GM12878 (cell line): ENCODE data around the gene PHLPP1. TPM values are rescaled to one million over a fixed set of nuclear protein-coding genes. Genes with fewer than 3 reads are reported as not detected.

Experiments used
- ATAC-seq: fragments of 200-7000 bp; cut with Tn5 transposase; 3 replicates; pipeline ENCODE4 v1.9.1; 2020; ENCODE audit warnings: mild to moderate bottlenecking, moderate library complexity
- BruUV-seq: library from RNA; stranded (reverse); fragments of 400-500 nt; replicated peaks from 2 replicates; lab custom pipeline; 2021; lab: Mats Ljungman, UMichigan
- CTCF ChIA-PET: fragments of 300-600 bp; sonication (Branson Sonifier 250); formaldehyde crosslinking; extraction: SDS; loops from one replicate; lab custom pipeline; 2021; ENCODE audit warnings: inconsistent platforms; lab: Yijun Ruan, JAX
- POLR2A ChIA-PET: fragments of 350-600 bp; formaldehyde crosslinking; extraction: SDS; loops from one replicate; lab custom pipeline; 2021; ENCODE audit warnings: inconsistent platforms; lab: Charles Lee
- RAD21 ChIA-PET: fragments of 300-600 bp; sonication (Branson Sonifier 250); formaldehyde crosslinking; loops from one replicate; lab custom pipeline; 2023; ENCODE audit warnings: antibody characterized with exemption; ENCODE audit not compliant: unreplicated experiment; lab: Charles Lee
- SMC1A ChIA-PET: fragments of 300-600 bp; sonication (Branson Sonifier 250); formaldehyde crosslinking; loops from one replicate; lab custom pipeline; 2023; ENCODE audit not compliant: unreplicated experiment, uncharacterized antibody; lab: Charles Lee
- DNase-seq: peaks from one replicate; pipeline ENCODE4 v3.0.0-alpha.2; 2011; ENCODE audit warnings: low read depth, low spot score
- FAIRE-seq: peaks from 3 replicates; lab custom pipeline; 2011; peaks lifted over from hg19 to GRCh38; lab: Jason Lieb, UNC
- H2AFZ ChIP-seq: 2 replicates; pipeline ENCODE4 v1.6.0; 2011; ENCODE audit warnings: low read depth, low read length, control low read depth; ENCODE audit not compliant: control insufficient read depth
- H3K27ac ChIP-seq: 2 replicates; pipeline ENCODE4 v1.5.1; 2011; ENCODE audit warnings: control low read depth; ENCODE audit not compliant: control insufficient read depth, insufficient read depth
- H3K27me3 ChIP-seq, 2 experiments: replicated peaks in 1 of 2; 2 replicates each; pipeline versions ENCODE4 v1.6.0 to v1.6.1; 2011; ENCODE audit warnings: low read length in 1 of 2; ENCODE audit not compliant: control insufficient read depth in 2 of 2, insufficient read depth in 2 of 2
- H3K36me3 ChIP-seq, 2 experiments: 2 replicates each; pipeline ENCODE4 v1.5.1; 2011; ENCODE audit warnings: low read length in 1 of 2; ENCODE audit not compliant: control insufficient read depth in 2 of 2, insufficient read depth in 2 of 2
- H3K4me1 ChIP-seq: 2 replicates; pipeline ENCODE4 v1.6.1; 2011; ENCODE audit warnings: mild to moderate bottlenecking, low read length, moderate library complexity, mixed read lengths; ENCODE audit not compliant: control insufficient read depth, insufficient read depth
- H3K4me2 ChIP-seq: 2 replicates; pipeline ENCODE4 v1.6.0; 2011; ENCODE audit warnings: control low read depth; ENCODE audit not compliant: control insufficient read depth, insufficient read depth
- H3K4me3 ChIP-seq: fragments of 200-600 bp; sonication (generic); 2 replicates; pipeline ENCODE4 v1.5.1; 2016
- H3K79me2 ChIP-seq: 2 replicates; pipeline ENCODE4 v1.6.0; 2011; ENCODE audit warnings: low read length; ENCODE audit not compliant: control insufficient read depth, insufficient read depth
- H3K9ac ChIP-seq: 2 replicates; pipeline ENCODE4 v1.8.0; 2011; ENCODE audit warnings: low read length, control low read depth, mixed read lengths; ENCODE audit not compliant: control insufficient read depth, insufficient read depth
- H3K9me3 ChIP-seq: replicated peaks from 3 replicates; pipeline ENCODE4 v1.5.1; 2011; ENCODE audit warnings: mild to moderate bottlenecking, low read length; ENCODE audit not compliant: control insufficient read depth, insufficient read depth
- H4K20me1 ChIP-seq: 2 replicates; pipeline ENCODE4 v1.6.0; 2011; ENCODE audit not compliant: control insufficient read depth, insufficient read depth
- ASH2L ChIP-seq: fragments of 300-600, 200-600 bp; sonication (generic); IDR thresholded peaks from 2 replicates; pipeline ENCODE4 v1.6.1; 2017; ENCODE audit warnings: low read depth, mild to moderate bottlenecking, borderline replicate concordance
- BCL11A ChIP-seq: IDR thresholded peaks from 2 replicates; pipeline ENCODE4 v1.6.1; 2011; ENCODE audit warnings: low read depth, low read length
- CHD2 ChIP-seq: IDR thresholded peaks from 2 replicates; pipeline ENCODE4 v1.6.1; 2011; ENCODE audit warnings: low read depth, low read length, improper control_type of control experiment, borderline replicate concordance
- CREM ChIP-seq: IDR thresholded peaks from 2 replicates; pipeline ENCODE4 v1.6.1; 2014; ENCODE audit warnings: antibody characterized with exemption, low read depth
- ETV6 ChIP-seq, 2 experiments: fragments of 450-650 bp in 1 of 2; IDR thresholded peaks in 1 of 2; conservative IDR thresholded peaks in 1 of 2; 2 replicates each; pipeline ENCODE4 v1.6.1; 2014; ENCODE audit warnings: antibody characterized with exemption in 1 of 2, borderline replicate concordance in 1 of 2, low read depth in 1 of 2, mild to moderate bottlenecking in 1 of 2, moderate library complexity in 1 of 2
- FOS ChIP-seq: IDR thresholded peaks from 3 replicates; pipeline ENCODE4 v1.6.1; 2011; ENCODE audit warnings: borderline replicate concordance; ENCODE audit not compliant: insufficient read length; ENCODE audit errors: extremely low read depth
- MYB ChIP-seq: fragments of 150-350 bp; IDR thresholded peaks from 2 replicates; pipeline ENCODE4 v1.6.1; 2014; ENCODE audit warnings: mild to moderate bottlenecking, low read depth, low read length, borderline replicate concordance
- POLR2A ChIP-seq: IDR thresholded peaks from 2 replicates; pipeline ENCODE4 v1.6.1; 2011; ENCODE audit warnings: low read depth, mild to moderate bottlenecking, low read length
- SIX5 ChIP-seq: IDR thresholded peaks from 2 replicates; pipeline ENCODE4 v1.6.1; 2011; ENCODE audit warnings: mild to moderate bottlenecking, low read depth, low read length, moderate library complexity; ENCODE audit not compliant: severe bottlenecking
- SMARCA5 ChIP-seq: fragments of 450-650 bp; IDR thresholded peaks from 2 replicates; pipeline ENCODE4 v1.6.1; 2017; ENCODE audit warnings: mild to moderate bottlenecking
- SP1 ChIP-seq: IDR thresholded peaks from one replicate; pipeline ENCODE4 v1.6.1; 2011; ENCODE audit warnings: low read depth, low read length
- SRF ChIP-seq, 2 experiments: IDR thresholded peaks; 2 replicates each; pipeline ENCODE4 v1.6.1; 2011; ENCODE audit warnings: low read depth in 2 of 2, low read length in 2 of 2, mild to moderate bottlenecking in 1 of 2, moderate library complexity in 1 of 2
- WGBS: methylation state at CpG from one replicate; pipeline ENCODE4 v1.1.6; 2016; ENCODE audit warnings: low lambda C conversion rate; ENCODE audit not compliant: insufficient replicate concordance, insufficient coverage; ENCODE audit errors: missing lambda C conversion rate; 5-methylcytosine and 5-hydroxymethylcytosine counted together
- in situ Hi-C: fragments of 300-500 bp; cut with MboI; formaldehyde crosslinking; loops from 9 replicates; pipeline ENCODE4 v1.14.3; 2018; ENCODE audit warnings: mixed read lengths
- intact Hi-C: fragments of 100-400 bp; cut with micrococcal nuclease; formaldehyde crosslinking; loops from one replicate; pipeline ENCODE4 v1.14.2; 2022; ENCODE audit not compliant: unreplicated experiment
- polyA plus RNA-seq, 11 experiments: library from polyadenylated mRNA; depleted of rRNA in 4 of 11; unstranded in 6 of 11; stranded (reverse) in 5 of 11; fragments of >200 nt; fragmentation: Nextera tagmentation in 4 of 11; fragmentation: Illumina TruSeq in 1 of 11; extraction: Ambion mirVana in 4 of 11; extraction: Trizol in 1 of 11; gene quantifications; 1 replicate in 1 of 11; 2 replicates in 10 of 11; pipeline versions ENCODE4 v1.2.1 to v1.2.3, GENCODE V29; 2011 to 2016; ENCODE audit warnings: inconsistent platforms in 2 of 11, missing spikeins in 2 of 11, low read depth in 1 of 11
- total RNA-seq, 4 experiments: library from RNA; depleted of rRNA in 3 of 4; stranded (reverse); fragments of >200 nt in 3 of 4; fragmentation: Illumina TruSeq in 1 of 4; extraction: Trizol in 1 of 4; gene quantifications; 2 replicates each; pipeline versions ENCODE4 v1.2.1 to v1.2.3, GENCODE V29; 2013 to 2021
- TF ChIP-seq, protein P1 (sequence below), 3 experiments: IDR thresholded peaks in 2 of 3; conservative IDR thresholded peaks in 1 of 3; 2 replicates each; pipeline ENCODE4 v1.5.1; 2011; ENCODE audit warnings: low read depth in 3 of 3, low read length in 3 of 3, mild to moderate bottlenecking in 3 of 3, control low read depth in 2 of 3, moderate library complexity in 2 of 3, inconsistent platforms in 1 of 3, mixed read lengths in 1 of 3; ENCODE audit not compliant: control insufficient read depth in 2 of 3, insufficient read depth in 1 of 3; ENCODE audit errors: extremely low read depth in 1 of 3
- TF ChIP-seq, protein P2 (sequence below): IDR thresholded peaks from 2 replicates; pipeline ENCODE4 v1.6.1; 2012; ENCODE audit warnings: low read depth, low read length, improper control_type of control experiment
- TF ChIP-seq, protein P3 (sequence below): IDR thresholded peaks from 2 replicates; pipeline ENCODE4 v1.6.1; 2011; ENCODE audit warnings: borderline replicate concordance, low read depth, mild to moderate bottlenecking, moderate library complexity, mixed read lengths, low read length; ENCODE audit not compliant: insufficient read depth; ENCODE audit errors: extremely low read length
- TF ChIP-seq, protein P4 (sequence below): IDR thresholded peaks from 2 replicates; pipeline ENCODE4 v1.6.1; 2011; ENCODE audit warnings: low read depth, low read length, improper control_type of control experiment, borderline replicate concordance
- TF ChIP-seq, protein P5 (sequence below): fragments of 450-650 bp; IDR thresholded peaks from 2 replicates; pipeline ENCODE4 v1.6.1; 2017; ENCODE audit warnings: low read depth, mild to moderate bottlenecking, moderate library complexity

PHLPP1 gene
- total and polyA plus RNA-seq, 10 of the 15 experiments (the other 5 are each of a cell fraction or from before 2014, with no cell fraction given) = 0.42 to 7.0 (median 1.9) TPM

DNA sequence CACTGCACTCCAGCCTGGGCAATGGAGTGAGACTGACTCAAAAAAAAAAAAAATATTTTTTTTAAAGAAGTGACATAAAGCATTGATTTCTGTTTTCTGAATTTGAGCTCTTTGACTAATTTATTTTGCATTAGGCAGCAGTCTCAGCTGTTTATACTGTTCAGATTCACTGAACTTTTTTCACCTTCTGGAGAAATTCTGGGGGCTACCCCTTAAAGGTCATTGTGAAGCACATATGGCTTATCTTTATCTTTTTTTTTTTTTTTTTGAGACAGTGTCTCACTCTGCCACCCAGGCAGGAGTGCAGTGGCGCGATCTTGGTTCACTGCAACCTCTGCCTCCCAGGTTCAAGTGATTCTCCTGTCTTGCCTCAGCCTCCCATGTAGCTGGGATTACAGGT, 12.9 kb downstream of the PHLPP1 start:
- ChIA-PET POLR2A (no interaction called here), CTCF (interaction anchor here (0.7 to 1.7 kb wide), 3 partner anchors 11 to 711 kb away, joined by 3 to 5 read pairs (median 3); no protein-coding TSS in a partner anchor), RAD21 (interaction anchor here (1.3 kb wide), 1 partner anchor 11 kb away, joined by 7 read pairs; no protein-coding TSS in a partner anchor), SMC1A (interaction anchor here (1.2 to 1.8 kb wide), 2 partner anchors 9 to 13 kb away, joined by 4 to 5 read pairs; partner anchors contain the start of gene PHLPP1)
- BruUV-seq = no TSS peak
- TF ChIP-seq, protein P1, sequence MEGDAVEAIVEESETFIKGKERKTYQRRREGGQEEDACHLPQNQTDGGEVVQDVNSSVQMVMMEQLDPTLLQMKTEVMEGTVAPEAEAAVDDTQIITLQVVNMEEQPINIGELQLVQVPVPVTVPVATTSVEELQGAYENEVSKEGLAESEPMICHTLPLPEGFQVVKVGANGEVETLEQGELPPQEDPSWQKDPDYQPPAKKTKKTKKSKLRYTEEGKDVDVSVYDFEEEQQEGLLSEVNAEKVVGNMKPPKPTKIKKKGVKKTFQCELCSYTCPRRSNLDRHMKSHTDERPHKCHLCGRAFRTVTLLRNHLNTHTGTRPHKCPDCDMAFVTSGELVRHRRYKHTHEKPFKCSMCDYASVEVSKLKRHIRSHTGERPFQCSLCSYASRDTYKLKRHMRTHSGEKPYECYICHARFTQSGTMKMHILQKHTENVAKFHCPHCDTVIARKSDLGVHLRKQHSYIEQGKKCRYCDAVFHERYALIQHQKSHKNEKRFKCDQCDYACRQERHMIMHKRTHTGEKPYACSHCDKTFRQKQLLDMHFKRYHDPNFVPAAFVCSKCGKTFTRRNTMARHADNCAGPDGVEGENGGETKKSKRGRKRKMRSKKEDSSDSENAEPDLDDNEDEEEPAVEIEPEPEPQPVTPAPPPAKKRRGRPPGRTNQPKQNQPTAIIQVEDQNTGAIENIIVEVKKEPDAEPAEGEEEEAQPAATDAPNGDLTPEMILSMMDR (IDR thresholded peaks at IDR 0.05 in 2 of 3, conservative IDR thresholded peaks at IDR 0.05 in 1 of 3; ENCODE audit: control insufficient read depth in 2 of 3, extremely low read depth in 1 of 3, insufficient read depth in 1 of 3, low read depth in 3 of 3, low read length in 3 of 3) = no peak
- TF ChIP-seq BCL11A (no peak), CREM (no peak), FOS (no peak), ETV6 (conservative IDR thresholded peaks at IDR 0.05 in 1 of 2, IDR thresholded peaks at IDR 0.05 in 1 of 2; ENCODE audit: borderline replicate concordance in 1 of 2, low read depth in 1 of 2) (no peak), SMARCA5 (no peak), MYB (no peak), POLR2A (no peak), CHD2 (no peak), SIX5 (no peak), SP1 (no peak), ASH2L (no peak), SRF (IDR thresholded peaks at IDR 0.05; ENCODE audit: low read depth in 2 of 2, low read length in 2 of 2) (no peak)
- TF ChIP-seq, protein P2, sequence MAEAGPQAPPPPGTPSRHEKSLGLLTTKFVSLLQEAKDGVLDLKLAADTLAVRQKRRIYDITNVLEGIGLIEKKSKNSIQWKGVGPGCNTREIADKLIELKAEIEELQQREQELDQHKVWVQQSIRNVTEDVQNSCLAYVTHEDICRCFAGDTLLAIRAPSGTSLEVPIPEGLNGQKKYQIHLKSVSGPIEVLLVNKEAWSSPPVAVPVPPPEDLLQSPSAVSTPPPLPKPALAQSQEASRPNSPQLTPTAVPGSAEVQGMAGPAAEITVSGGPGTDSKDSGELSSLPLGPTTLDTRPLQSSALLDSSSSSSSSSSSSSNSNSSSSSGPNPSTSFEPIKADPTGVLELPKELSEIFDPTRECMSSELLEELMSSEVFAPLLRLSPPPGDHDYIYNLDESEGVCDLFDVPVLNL = no peak
- TF ChIP-seq, protein P3, sequence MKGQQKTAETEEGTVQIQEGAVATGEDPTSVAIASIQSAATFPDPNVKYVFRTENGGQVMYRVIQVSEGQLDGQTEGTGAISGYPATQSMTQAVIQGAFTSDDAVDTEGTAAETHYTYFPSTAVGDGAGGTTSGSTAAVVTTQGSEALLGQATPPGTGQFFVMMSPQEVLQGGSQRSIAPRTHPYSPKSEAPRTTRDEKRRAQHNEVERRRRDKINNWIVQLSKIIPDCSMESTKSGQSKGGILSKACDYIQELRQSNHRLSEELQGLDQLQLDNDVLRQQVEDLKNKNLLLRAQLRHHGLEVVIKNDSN = no peak
- TF ChIP-seq, protein P4, sequence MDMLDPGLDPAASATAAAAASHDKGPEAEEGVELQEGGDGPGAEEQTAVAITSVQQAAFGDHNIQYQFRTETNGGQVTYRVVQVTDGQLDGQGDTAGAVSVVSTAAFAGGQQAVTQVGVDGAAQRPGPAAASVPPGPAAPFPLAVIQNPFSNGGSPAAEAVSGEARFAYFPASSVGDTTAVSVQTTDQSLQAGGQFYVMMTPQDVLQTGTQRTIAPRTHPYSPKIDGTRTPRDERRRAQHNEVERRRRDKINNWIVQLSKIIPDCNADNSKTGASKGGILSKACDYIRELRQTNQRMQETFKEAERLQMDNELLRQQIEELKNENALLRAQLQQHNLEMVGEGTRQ = no peak
- TF ChIP-seq, protein P5, sequence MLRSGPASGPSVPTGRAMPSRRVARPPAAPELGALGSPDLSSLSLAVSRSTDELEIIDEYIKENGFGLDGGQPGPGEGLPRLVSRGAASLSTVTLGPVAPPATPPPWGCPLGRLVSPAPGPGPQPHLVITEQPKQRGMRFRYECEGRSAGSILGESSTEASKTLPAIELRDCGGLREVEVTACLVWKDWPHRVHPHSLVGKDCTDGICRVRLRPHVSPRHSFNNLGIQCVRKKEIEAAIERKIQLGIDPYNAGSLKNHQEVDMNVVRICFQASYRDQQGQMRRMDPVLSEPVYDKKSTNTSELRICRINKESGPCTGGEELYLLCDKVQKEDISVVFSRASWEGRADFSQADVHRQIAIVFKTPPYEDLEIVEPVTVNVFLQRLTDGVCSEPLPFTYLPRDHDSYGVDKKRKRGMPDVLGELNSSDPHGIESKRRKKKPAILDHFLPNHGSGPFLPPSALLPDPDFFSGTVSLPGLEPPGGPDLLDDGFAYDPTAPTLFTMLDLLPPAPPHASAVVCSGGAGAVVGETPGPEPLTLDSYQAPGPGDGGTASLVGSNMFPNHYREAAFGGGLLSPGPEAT = no peak
- intact Hi-C loops (no loop called here), in situ Hi-C loops (no loop called here)
- no peaks in the 10 kb centered on the region for H4K20me1 ChIP-seq
- peaks cover 7% of the 10 kb centered on the region; the same call in 2 of the 3 replicates for H3K9me3 ChIP-seq
- H3K27me3 ChIP-seq = no peaks in the 10 kb centered on the region
- no peak overlapping the region for H3K27ac ChIP-seq
- no peaks in the 10 kb centered on the region for H3K36me3 ChIP-seq
- no peak overlapping the region for H3K4me2 ChIP-seq
- no peak overlapping the region for H3K9ac ChIP-seq
- peaks cover 9% of the 10 kb centered on the region for H3K79me2 ChIP-seq
- no peak overlapping the region for H3K4me3 ChIP-seq
- H2AFZ ChIP-seq = no peak overlapping the region
- no CpG with 5 or more reads among the region's 2 CpGs for WGBS
- no peak for FAIRE-seq
- peaks cover 12% of the 10 kb centered on the region for H3K4me1 ChIP-seq
- no peak for ATAC-seq
- DNase-seq = no peak
